HG03045 (cell line): ENCODE results near the gene AAMP.
A peak's percentile ranks its signal among the peaks of the same experiment; 100 is the strongest.
"Not testable (repeated sequence)": the region's sequence is repeated elsewhere in the genome, so short reads cannot be mapped to it uniquely, and the experiment has no call there.

Source experiments
- ATAC-seq: cut with Tn5 transposase; IDR thresholded peaks from one replicate; pipeline ENCODE4 v1.9.1; 2021; ENCODE audit warnings: mild to moderate bottlenecking, moderate library complexity; ENCODE audit not compliant: unreplicated experiment

AAMP gene, protein sequence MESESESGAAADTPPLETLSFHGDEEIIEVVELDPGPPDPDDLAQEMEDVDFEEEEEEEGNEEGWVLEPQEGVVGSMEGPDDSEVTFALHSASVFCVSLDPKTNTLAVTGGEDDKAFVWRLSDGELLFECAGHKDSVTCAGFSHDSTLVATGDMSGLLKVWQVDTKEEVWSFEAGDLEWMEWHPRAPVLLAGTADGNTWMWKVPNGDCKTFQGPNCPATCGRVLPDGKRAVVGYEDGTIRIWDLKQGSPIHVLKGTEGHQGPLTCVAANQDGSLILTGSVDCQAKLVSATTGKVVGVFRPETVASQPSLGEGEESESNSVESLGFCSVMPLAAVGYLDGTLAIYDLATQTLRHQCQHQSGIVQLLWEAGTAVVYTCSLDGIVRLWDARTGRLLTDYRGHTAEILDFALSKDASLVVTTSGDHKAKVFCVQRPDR

DNA sequence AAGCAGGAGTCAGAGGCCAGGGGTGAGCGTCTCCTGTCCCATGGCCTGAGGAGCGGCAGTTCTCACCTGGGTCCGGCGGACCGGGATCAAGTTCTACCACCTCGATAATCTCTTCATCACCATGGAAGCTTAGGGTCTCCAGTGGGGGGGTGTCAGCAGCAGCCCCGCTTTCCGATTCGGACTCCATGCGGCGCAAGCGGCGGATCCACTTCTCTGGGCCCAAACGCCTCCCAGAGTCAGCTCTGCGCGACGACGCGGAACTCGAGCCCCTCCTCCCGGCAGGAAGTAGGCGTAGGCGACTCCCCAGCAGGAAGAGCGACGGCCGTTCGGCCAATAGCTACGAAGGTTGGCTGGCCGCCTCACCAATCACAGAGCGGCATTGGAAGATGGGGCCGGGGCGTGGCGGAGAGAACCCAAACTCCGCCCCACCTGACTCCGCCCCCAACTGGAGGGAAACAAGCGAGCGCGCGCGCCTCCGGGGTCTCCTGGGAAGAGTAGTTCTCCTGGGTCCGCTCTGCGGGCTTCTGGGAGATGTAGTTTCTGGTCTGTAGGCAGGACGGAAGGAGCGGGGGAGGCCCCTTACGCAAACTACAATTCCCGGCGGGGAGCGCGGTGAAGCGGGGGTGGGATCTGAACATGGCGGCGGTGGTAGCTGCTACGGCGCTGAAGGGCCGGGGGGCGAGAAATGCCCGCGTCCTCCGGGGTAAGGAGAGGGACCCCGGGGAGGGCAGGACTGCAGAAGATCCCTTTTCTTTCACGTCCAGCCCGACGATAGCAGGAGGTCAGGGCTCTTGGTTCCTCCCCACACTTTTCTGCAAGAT, at the start of gene AAMP, which contains the start of gene PNKD:
Gene AAMP (minus strand): TSS at position 238 of the 821 bp plus-strand sequence. CDS start 51 bp downstream, at position 187.
Gene PNKD (plus strand): TSS at position 620 of the 821 bp plus-strand sequence. CDS start 17 bp downstream, at position 637.
- ATAC-seq = peak; percentile 88

DNA sequence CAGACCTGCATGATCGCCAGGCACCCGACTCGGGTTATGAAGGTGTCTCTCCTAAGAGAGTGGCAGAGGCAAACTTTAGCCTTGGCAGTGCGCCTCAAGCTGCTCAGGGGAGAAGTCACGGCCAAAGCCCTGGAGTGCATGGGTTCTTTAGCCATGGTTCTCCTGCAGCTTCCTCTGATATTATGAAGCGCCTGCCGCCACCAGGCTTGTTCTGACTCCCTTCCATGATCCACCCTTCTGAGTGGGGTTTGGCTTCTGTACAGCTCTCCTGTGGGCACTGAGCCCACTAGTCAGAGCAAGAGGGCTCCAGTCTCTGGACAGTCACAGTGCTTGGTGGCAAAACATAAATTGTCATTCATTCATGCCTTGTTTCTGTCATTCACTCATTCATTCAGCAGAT, 48.3 kb upstream of the AAMP start:
- ATAC-seq = no peak

DNA sequence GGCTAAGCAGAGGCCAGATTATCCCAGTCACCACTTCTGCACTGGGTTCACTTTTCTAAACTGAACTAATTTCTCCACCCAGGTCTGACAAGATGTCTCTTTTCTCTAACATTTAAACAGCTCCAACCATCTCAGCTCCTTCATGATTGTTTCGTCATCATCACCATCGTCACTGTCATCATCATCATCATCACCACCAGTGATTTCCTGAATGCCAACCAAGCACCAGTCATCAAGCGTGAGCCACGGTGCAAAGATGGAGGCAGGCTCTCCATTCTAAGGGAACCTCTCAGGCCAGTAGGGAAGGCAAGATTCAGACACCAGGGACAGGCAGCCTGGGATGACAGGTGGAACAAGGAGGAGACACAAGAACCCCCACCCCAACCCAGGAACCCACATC, 47.9 kb upstream of the AAMP start:
- no peak for ATAC-seq

DNA sequence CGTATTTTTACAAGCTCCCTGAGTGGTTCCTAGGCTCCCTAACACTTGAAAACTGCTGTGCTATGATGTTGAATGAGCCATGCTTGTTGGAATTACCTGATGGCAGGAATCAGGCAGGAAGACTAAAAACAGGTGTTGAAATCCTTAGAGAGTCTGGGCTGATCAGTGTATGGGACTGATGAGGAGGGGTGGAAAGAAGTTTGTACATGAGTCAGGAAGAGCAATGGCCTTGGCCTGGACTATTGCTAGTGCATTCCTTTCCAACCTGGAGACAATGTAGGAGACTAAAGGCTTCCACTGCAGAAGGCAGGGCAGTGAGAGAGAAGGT, 47.3 kb upstream of the AAMP start:
- ATAC-seq = no peak

DNA sequence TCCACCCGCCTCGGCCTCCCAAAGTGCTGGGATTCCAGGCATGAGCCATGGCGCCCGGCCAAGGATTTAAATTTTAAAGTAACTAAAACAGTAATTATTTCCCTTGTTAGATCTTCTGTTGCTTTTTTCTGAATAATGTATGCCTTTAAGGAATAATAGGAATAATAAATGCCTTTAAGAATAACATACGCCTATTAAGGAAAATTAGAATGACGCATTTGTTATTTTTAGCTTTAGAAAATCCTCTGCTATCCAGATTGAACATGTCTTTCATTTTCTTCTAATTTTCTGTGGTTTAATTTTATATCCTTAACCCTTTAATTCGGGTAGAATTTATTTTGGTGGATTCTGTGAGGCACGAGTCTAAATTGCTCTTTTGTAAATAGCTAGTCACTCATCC, 45.5 kb upstream of the AAMP start:
- no peak for ATAC-seq

DNA sequence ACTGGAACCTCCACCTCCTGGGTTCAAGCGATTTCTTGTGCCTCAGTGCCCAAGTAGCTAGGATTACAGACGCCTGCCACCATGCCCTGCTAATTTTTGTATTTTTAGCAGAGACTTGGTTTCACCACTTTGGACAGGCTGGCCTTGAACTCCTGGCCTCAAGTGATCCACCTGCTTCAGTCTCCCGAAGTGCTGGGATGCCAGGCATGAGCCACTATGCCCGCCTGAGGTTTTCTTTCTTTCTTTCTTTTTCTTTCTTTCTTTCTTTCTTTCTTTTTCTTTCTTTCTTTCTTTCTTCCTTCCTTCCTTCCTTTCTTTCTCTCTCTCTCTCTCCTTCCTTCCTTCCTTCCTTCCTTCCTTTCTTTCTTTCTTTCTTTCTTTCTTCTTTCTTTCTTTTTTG, 44.8 kb upstream of the AAMP start:
- ATAC-seq = not testable (repeated sequence)

DNA sequence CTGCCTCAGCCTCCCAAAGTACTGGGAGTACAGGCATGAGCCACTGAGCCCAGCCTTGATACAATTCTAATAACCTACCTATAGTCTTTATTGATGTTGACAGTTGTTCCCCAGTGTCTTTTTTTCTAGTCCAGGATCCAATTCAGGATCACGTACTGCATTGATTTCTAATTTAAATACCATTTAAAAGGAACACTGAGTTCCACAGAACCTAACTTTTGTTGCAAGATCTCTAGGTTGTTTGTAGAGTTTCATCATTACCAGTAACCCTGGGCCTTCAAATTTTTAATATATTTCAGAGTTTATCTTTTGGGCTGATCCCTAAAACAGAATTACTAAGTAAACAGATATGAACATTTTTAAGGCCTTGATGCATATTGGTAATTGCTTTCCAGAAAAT, 43.4 kb upstream of the AAMP start:
- ATAC-seq = no peak

DNA sequence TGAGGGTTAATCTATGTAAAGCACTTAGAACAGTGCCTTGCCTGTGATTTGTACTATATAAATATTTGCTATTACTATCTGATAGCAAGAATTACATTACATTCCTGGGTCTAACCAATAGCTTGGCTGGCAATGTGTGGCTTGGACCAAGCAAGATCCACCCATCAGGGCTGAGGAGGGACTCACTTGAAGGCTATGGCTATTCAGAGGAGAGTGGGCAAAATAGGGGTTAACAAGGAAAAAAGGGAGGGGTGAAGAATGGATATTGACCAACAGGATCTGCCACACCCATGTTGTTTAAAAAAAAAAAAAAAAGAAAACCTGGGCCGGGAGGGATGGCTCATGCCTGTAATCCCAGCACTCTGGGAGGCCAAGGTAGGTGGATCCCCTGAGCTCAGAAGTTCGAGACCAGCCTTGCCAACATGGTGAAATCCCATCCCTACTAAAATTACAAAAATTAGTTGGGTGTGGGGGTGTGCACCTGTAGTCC, 42.4 kb upstream of the AAMP start:
- ATAC-seq = no peak

DNA sequence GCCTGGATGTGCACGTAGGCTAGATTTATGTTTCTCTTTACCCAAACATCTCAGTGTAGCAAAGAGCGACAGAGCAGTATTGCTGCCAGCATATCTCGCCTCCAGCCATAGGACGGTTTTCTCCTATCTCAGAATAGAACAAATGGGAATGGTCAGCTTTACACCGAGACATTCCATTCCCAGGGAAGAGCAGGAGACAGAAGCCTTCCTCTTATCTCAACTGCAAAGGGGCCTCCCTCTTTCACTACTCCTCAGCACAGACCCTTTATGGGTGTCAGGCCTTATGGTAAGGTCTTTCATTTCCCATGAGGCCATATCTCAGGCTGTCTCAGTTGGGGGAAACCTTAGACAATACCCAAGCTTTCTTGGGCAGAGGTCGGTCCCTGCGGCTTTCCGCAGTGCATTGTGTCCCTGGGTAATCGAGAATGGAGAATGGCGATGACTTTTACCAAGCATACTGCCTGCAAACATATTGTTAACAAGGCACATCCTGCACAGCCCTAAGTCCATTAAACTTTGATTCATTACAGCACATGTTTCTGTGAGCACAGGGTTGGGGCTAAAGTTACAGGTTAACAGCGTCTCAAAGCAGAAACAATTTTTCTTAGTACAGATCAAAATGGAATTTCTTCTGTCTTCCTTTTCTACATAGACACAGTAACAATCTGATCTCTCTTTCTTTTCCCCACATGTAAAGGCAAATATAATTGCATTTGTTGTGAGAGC, 41.8 kb upstream of the AAMP start:
- not testable (repeated sequence) for ATAC-seq

DNA sequence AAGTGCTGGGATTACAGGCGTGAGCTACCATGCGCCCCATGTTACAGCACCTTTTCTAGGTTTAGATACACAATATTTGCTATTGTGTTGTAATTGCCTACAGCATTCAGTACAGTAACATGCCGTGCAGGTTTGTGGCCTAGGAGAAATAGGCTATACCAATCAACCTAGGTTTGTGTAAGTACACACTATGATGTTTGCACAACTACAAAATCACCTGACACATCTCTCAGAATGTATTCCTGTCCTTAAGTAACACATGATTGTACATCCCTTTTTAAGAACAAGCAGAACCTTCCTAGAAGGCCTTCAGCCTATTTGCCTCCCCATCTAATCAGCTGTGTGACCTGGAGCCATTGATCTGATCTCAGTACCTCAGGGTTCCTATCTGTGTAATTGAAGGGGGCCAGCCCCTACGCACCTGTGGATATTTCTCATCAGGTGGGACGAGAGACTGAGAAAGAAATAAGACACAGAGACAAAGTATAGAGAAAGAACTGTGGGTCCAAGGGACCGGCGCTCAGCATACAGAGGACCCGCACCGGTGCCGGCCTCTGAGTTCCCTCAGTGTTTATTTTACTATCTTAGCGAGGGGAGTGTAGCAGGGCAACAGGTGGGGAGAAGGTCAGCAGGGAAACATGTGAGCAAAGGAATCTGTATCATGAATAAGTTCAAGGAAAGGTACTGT, 41.1 kb upstream of the AAMP start:
- ATAC-seq = no peak

DNA sequence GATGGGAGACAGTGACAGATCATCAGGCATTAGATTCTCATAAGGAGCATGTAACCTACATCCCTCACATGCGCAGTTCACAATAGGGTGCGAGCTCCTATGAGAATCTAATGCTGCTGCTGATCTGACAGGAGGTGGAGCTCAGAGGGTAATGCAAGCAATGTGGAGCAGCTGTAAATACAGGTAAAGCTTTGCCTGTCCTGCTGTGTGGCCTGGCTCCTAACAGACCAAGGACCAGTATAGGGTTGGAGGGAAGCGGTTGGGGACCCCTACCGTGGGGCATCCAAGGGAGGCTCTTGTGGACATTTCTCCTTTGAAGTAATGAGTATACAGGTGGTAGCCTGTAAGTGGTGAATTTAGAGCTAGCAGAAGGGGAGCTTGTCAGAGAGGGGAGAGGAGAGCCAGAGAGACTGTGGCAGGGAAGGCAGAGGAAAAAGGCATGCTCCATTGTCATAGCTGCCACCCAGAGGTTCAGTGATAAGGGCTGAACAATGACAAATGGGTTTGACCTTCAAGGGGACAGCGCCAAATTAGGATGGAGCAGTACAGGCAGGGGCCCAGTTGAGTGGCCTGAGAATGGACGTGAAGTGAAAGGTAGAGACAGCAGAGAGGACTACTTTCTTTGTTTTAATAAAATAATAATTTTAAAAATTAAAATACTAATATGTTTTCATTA, 37.6 kb upstream of the AAMP start:
- no peak for ATAC-seq

DNA sequence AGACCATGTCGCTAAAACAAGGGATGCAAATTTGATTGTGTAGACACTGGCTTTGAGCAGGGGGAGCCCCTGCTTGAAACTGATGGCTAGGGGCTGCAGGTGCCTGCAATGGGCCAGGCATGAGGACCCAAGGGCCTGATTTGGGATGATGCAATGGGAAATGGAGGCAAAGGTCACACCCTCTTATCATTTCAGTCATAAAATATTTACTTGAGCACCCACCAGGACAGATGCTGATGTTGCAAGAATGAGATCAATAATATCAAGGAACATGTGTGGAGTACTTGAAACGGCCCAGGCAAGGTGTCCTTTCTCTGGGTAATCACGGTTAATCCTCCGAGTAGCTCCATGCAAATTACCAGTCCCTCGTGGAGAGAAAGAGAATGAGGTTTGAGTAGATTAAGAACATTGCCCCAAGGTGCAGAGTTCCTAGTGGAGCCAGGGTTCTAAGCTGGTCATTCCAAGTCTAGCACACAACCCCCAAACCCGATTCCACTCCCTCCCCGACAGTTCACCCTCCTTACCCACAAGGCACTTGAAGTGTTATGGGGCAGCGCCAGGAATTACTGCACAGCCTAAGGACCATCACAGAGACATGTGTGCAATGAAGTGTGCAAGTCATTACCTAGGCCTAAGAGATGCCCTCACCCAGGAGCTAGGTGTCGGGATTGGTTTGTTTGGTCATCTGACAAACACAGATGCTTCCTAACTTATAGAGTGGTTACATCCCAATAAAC, 36.4 kb upstream of the AAMP start:
- no peak for ATAC-seq

DNA sequence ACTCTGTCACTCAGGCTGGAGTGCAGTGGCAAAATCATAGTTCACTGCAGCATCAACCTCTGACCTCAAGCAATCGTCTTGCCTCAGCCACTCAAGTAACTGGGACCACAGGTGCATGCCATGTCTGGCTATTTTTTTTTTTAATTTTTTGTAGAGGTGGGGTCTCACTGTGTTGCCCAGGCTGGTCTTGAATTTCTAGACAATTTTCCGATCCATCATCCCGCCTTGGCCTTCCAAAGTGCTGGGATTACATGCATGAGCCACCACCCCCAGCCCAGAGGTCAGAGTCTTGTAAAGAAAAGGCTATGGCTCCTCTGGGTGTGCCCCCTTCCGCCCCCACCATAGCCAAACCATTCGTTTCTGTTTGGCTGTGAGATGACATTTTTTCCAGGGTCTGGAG, 35.4 kb upstream of the AAMP start:
- ATAC-seq = no peak

DNA sequence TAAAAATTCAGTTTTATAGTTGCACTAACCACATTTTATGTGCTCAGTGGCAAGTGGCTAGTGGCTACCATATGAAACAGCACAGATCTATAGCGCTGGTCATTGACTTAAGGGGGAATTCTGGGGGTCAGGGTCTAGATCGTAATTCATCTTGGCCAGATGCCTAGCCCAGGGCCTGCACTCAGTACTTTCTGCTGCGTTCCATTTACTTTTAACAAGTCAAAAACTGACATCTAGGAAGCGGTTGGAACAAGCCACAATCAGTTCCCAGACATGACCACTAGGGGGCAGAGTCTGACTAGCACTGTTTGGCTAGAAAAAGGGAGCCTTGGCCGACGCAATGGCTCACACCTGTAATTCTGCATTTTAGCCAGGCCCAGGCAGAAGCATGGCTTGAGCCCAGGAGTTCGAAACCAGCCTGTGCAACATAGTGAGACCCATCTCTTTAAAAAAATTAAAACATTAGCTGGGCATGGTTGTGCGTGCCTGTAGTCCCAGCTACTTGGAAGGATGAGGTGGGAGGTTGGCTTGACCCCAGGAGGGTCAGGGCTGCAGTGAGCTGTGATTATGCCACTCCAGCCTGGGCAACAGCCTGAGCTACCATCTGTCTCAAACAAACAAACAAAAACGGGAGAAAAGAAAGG, 31.4 kb upstream of the AAMP start:
- ATAC-seq = peak; percentile 67

DNA sequence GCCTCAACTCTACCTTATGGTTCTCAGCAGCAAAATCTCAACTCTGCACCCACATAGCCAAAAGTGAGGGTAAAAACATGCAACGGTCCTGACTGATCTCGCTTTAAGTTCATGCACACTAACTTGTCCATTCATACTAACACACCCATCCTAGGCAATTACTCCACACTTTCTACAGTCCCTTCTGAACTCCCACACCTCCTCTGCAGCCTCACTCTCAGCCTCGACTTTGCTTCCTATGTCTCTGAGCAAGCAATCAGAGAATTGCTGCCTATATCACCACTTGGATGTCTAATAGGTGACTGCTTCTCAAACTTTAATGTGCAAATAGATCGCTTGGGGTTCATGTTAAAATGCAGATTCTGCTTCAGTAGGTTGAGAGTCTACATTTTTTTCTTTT, 30.2 kb upstream of the AAMP start:
- ATAC-seq = no peak

DNA sequence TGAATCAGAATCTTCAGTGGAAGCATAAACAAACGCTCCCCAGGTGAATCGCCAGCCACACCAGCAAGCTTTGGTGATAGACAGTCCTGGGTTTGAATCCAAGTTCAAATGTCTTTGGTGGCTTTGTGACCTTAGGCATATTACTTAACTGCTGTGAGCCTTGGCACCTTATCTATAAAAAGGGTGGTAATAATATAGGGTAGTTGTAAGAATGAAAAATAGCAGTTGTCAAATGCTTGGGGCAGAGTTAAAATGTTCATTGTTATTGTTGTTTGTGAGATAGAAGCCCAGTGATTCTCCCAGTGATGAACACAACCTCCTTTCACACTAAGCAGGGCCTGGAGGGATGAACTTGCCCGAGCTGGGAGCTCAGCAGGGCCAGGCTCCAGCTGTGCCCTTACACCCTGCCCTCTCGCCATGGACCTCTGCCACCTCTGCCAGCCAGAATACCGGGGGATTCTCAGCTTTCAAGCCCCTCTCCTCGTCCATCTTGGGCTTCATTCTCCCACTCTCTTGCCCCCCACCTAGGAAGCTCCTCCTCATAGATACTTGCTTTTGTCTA, 28.5 kb upstream of the AAMP start:
- no peak for ATAC-seq

DNA sequence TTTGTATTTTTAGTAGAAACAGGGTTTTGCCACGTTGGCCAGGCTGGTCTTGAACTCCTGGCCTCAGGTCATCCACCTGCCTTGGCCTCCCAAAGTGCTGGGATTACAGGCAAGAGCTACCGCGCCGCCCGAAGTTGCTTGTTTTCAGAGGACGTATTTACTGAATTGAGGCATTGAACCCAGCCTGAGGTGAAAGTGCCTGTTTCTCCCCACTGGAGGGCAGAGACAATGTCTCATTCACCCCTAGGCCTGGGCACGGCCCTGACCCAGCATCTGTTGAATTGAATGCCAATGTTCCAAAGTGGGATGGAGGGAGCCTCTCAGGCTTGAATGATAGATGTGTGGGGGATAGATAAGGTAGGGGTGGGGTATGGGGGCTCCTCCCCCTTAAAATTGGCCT, 26.9 kb upstream of the AAMP start:
- ATAC-seq = no peak

DNA sequence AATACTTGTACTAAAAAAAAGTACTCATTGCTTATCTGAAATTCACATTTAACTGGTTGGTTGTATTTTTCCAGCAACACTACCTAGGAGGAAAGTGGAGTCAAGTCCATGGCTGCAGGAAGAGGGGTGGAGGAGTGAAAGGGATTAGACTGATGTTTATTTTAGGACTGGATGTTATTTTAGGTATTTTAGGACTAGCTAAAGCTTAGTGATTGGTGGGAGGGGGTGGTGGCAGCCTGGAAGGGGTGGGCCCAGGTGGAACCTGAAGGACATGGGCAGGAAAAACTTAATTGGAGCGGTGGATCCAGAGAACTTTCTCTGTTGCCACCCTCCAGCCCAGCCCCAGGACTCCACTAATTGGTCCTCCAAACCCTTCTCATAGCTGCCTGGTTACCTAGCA, 26.3 kb upstream of the AAMP start:
- no peak for ATAC-seq

DNA sequence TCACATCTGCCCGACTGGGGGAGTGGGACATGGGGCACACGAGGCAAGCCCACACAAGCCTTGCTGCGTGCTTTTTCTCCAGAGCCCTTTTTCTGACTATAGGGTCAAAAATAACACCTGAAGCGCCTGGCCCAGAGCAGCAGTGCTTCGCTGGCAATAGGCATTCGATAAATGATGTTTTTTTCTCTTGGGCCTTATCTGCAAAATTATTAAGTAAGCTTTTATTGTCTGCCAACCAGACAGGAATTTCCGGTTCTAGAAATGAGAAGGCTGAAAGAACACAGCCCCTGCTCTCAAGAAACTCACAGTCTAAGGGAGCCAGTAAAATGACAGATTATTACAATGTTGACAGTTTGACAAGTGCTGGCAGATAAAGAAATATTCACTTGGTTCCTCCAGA, 25.1 kb upstream of the AAMP start:
- no peak for ATAC-seq
